Panc1 (cell line): Measurements from ENCODE around the gene METTL15. TPM values are rescaled to one million over a fixed set of nuclear protein-coding genes. Genes with fewer than 3 reads are reported as not detected.
"Not testable (repeated sequence)": the region's sequence is repeated elsewhere in the genome, so short reads cannot be mapped to it uniquely, and the experiment has no call there.

Experiments
- ATAC-seq: fragments of 200-7000 bp; cut with Tn5 transposase; 2 replicates; pipeline ENCODE4 v1.9.1; 2020; ENCODE audit warnings: mild to moderate bottlenecking, moderate library complexity
- BruUV-seq: library from RNA; stranded (reverse); fragments of 400-500 nt; replicated peaks from 2 replicates; lab custom pipeline; 2021; lab: Mats Ljungman, UMichigan
- CTCF ChIA-PET: fragments of 300-600 bp; sonication (Branson Sonifier 250); formaldehyde crosslinking; loops from one replicate; lab custom pipeline; 2022; ENCODE audit warnings: antibody characterized with exemption; lab: Charles Lee
- POLR2A ChIA-PET: fragments of 300-600 bp; sonication (Branson Sonifier 250); formaldehyde crosslinking; loops from one replicate; lab custom pipeline; 2022; ENCODE audit warnings: antibody characterized with exemption; lab: Charles Lee
- DNase-seq: peaks from one replicate; pipeline ENCODE4 v3.0.0-alpha.2; 2010; ENCODE audit warnings: low read depth, low spot score
- H3K27ac ChIP-seq: 2 replicates; pipeline ENCODE4 v1.5.1; 2011; ENCODE audit warnings: mild to moderate bottlenecking, low read length, inconsistent platforms
- H3K27me3 ChIP-seq: fragments of 200-500 bp; sonication (Bioruptor generic); 2 replicates; pipeline ENCODE4 v1.6.0; 2014; ENCODE audit warnings: low read length, inconsistent platforms; ENCODE audit not compliant: control insufficient read depth, insufficient read depth
- H3K36me3 ChIP-seq: fragments of 200-500 bp; sonication (Bioruptor generic); 2 replicates; pipeline ENCODE4 v1.5.1; 2014; ENCODE audit warnings: inconsistent platforms, mild to moderate bottlenecking, low read length, moderate library complexity; ENCODE audit not compliant: control insufficient read depth, insufficient read depth
- H3K4me1 ChIP-seq: 2 replicates; pipeline ENCODE4 v1.5.1; 2011; ENCODE audit warnings: inconsistent platforms, mild to moderate bottlenecking, low read length, moderate library complexity; ENCODE audit not compliant: control insufficient read depth, insufficient read depth
- H3K4me3 ChIP-seq, 2 experiments: 2 replicates each; pipeline ENCODE4 v1.5.1; 2011 to 2012; ENCODE audit warnings: low read depth in 2 of 2, low read length in 2 of 2, mild to moderate bottlenecking in 2 of 2, inconsistent platforms in 1 of 2, moderate library complexity in 1 of 2
- H3K9me3 ChIP-seq: fragments of 200-500 bp; sonication (Bioruptor generic); 2 replicates; pipeline ENCODE4 v1.5.1; 2014; ENCODE audit warnings: low read depth, mild to moderate bottlenecking, inconsistent platforms, low read length, moderate library complexity; ENCODE audit not compliant: control insufficient read depth, insufficient read depth
- CTCF ChIP-seq: fragments of 450-650 bp; IDR thresholded peaks from 2 replicates; pipeline ENCODE4 v1.5.1; 2017; ENCODE audit warnings: mild to moderate bottlenecking
- POLR2AphosphoS5 ChIP-seq: IDR thresholded peaks from 2 replicates; pipeline ENCODE4 v1.6.1; 2012; ENCODE audit warnings: mild to moderate bottlenecking, low read depth, low read length, moderate library complexity
- REST ChIP-seq, 2 experiments: IDR thresholded peaks; 2 replicates each; pipeline ENCODE4 v1.6.1; 2011 to 2012; ENCODE audit warnings: low read depth in 2 of 2, control low read depth in 1 of 2, low read length in 1 of 2, mild to moderate bottlenecking in 1 of 2, moderate library complexity in 1 of 2; ENCODE audit not compliant: insufficient read depth in 1 of 2
- SIN3A ChIP-seq: IDR thresholded peaks from 2 replicates; pipeline ENCODE4 v1.6.1; 2012; ENCODE audit warnings: low read depth, mild to moderate bottlenecking, low read length, moderate library complexity, borderline replicate concordance; ENCODE audit not compliant: insufficient read depth
- TCF7L2 ChIP-seq: IDR thresholded peaks from 2 replicates; pipeline ENCODE4 v1.6.1; 2011; ENCODE audit warnings: mild to moderate bottlenecking, low read depth, low read length, inconsistent platforms
- in situ Hi-C: cut with HindIII; loops from 2 replicates; pipeline ENCODE4 v1.10.0; 2016; ENCODE audit warnings: low sequenced_read_pairs, low pct_unique_long_range_greater_than_20kb
- intact Hi-C: fragments of 100-400 bp; cut with micrococcal nuclease; formaldehyde crosslinking; loops from one replicate; pipeline ENCODE4 v1.10.0; 2022; ENCODE audit not compliant: unreplicated experiment
- total RNA-seq: library from RNA; stranded (reverse); gene quantifications from one replicate; pipeline ENCODE4 v1.2.1, GENCODE V29; 2021; ENCODE audit not compliant: unreplicated experiment

Gene METTL15
- total RNA-seq, 1 experiment from 2014 or later: 11.4 TPM

- no peak for ATAC-seq
- ChIA-PET POLR2A (no interaction called here), CTCF (no interaction called here)
- no peak overlapping the region for H3K27ac ChIP-seq
- no peaks in the 10 kb centered on the region for H3K36me3 ChIP-seq
- H3K27me3 ChIP-seq: no peaks in the 10 kb centered on the region
- H3K4me1 ChIP-seq: no peaks in the 10 kb centered on the region
- H3K9me3 ChIP-seq: no peaks in the 10 kb centered on the region
- no TSS peak for BruUV-seq
- intact Hi-C loops (no loop called here), in situ Hi-C loops (no loop called here)
- no peak for DNase-seq
- no peak for TF ChIP-seq REST (IDR thresholded peaks at IDR 0.05; ENCODE audit: insufficient read depth in 1 of 2, low read depth in 2 of 2, low read length in 1 of 2)
- TF ChIP-seq TCF7L2: no peak
- no peak for TF ChIP-seq SIN3A
- no peak for TF ChIP-seq POLR2AphosphoS5
- TF ChIP-seq CTCF: no peak
- H3K4me3 ChIP-seq: no peak overlapping the region
Measured at GRCh38 chr11:28269586-28269985, 161.4 kb downstream of the METTL15 start.

- BruUV-seq, H3K4me3 ChIP-seq, intact Hi-C loops, H3K9me3 ChIP-seq, H3K27ac ChIP-seq, H3K27me3 ChIP-seq, CTCF ChIA-PET, DNase-seq, ATAC-seq, H3K36me3 ChIP-seq, POLR2A ChIA-PET, H3K4me1 ChIP-seq, in situ Hi-C loops: not testable (repeated sequence)
Measured at GRCh38 chr11:28272247-28272646, 164.1 kb downstream of the METTL15 start.

- TF ChIP-seq REST (IDR thresholded peaks at IDR 0.05; ENCODE audit: insufficient read depth in 1 of 2, low read depth in 2 of 2, low read length in 1 of 2) (no peak), SIN3A (no peak), POLR2AphosphoS5 (no peak), CTCF (no peak), TCF7L2 (no peak)
Measured at GRCh38 chr11:28274216-28274615, 166.0 kb downstream of the METTL15 start.

More at GRCh38 chr11:28274216-28274615, 166.0 kb downstream of the METTL15 start:
- in situ Hi-C loops (no loop called here), intact Hi-C loops (no loop called here)
- H3K36me3 ChIP-seq: no peaks in the 10 kb centered on the region
- ATAC-seq (no peak), DNase-seq (no peak)
- no peak overlapping the region for H3K4me3 ChIP-seq
- no TSS peak for BruUV-seq
- no peaks in the 10 kb centered on the region for H3K4me1 ChIP-seq
- POLR2A ChIA-PET: no interaction called here
- H3K9me3 ChIP-seq: no peaks in the 10 kb centered on the region
- H3K27ac ChIP-seq: no peak overlapping the region
- H3K27me3 ChIP-seq: no peaks in the 10 kb centered on the region
- CTCF ChIA-PET: no interaction called here
